ENCODE data around the gene PARG. TPM values are rescaled to one million over a fixed set of nuclear protein-coding genes. Genes with fewer than 3 reads are reported as not detected.
A peak's percentile ranks its signal among the peaks of the same experiment; 100 is the strongest.
"Not testable (repeated sequence)": the region's sequence is repeated elsewhere in the genome, so short reads cannot be mapped to it uniquely, and the experiment has no call there.

Gene PARG
- total RNA-seq, result 10.2 TPM

GRCh38 chr10:49941447-49942338 is at the start of gene PARG, which contains the start of gene TIMM23B:
TSS of gene PARG (minus strand) at chr10:49942027. CDS start at chr10:49941725, 302 bp downstream.
TSS of gene TIMM23B (plus strand) at chr10:49942053. CDS start at chr10:49942195, 142 bp downstream.
- ATAC-seq (peak; percentile 96), DNase-seq (ENCODE audit: low spot score) (peak; percentile 89)

GRCh38 chr10:49988376-49988775 is 46.5 kb upstream of the PARG start, which contains the start of gene AGAP6:
TSS of gene AGAP6 (plus strand) at chr10:49988406. CDS start at chr10:49988716, 310 bp downstream.
- DNase-seq (ENCODE audit: low spot score); ATAC-seq: not testable (repeated sequence)

GRCh38 chr10:49987207-49987606 is 45.4 kb upstream of the PARG start:
- not testable (repeated sequence) for ATAC-seq; DNase-seq (ENCODE audit: low spot score)

- not testable (repeated sequence) for DNase-seq (ENCODE audit: low spot score); ATAC-seq
These were observed 35.9 kb upstream of the PARG start for GRCh38 chr10:49977756-49978155.

- not testable (repeated sequence) for ATAC-seq; DNase-seq (ENCODE audit: low spot score)
These were observed 30.3 kb upstream of the PARG start for GRCh38 chr10:49972094-49972493.

GRCh38 chr10:49971466-49971865 is 29.6 kb upstream of the PARG start:
- DNase-seq (ENCODE audit: low spot score); ATAC-seq: not testable (repeated sequence)

GRCh38 chr10:49970331-49970857 is 28.6 kb upstream of the PARG start:
- not testable (repeated sequence) for DNase-seq (ENCODE audit: low spot score); ATAC-seq

- DNase-seq (ENCODE audit: low spot score), result not testable (repeated sequence)
- ATAC-seq, result peak; percentile 71
These were observed 11.3 kb upstream of the PARG start for GRCh38 chr10:49953122-49953521.

GRCh38 chr10:49952006-49952405 is 10.2 kb upstream of the PARG start:
- not testable (repeated sequence) for DNase-seq (ENCODE audit: low spot score); ATAC-seq

- not testable (repeated sequence) for DNase-seq (ENCODE audit: low spot score); ATAC-seq
These were observed 6.9 kb upstream of the PARG start for GRCh38 chr10:49948737-49949136.

GRCh38 chr10:49948142-49948541 is 6.3 kb upstream of the PARG start:
- not testable (repeated sequence) for DNase-seq (ENCODE audit: low spot score); ATAC-seq

GRCh38 chr10:49943607-49944006 is 1.8 kb upstream of the PARG start:
- not testable (repeated sequence) for DNase-seq (ENCODE audit: low spot score); ATAC-seq

GRCh38 chr10:49942339-49942705 is 495 bp upstream of the PARG start:
- peak; percentile 36 for ATAC-seq
- DNase-seq (ENCODE audit: low spot score), result not testable (repeated sequence)

- not testable (repeated sequence) for ATAC-seq; DNase-seq (ENCODE audit: low spot score)
These were observed 9.7 kb downstream of the PARG start for GRCh38 chr10:49931959-49932728.

GRCh38 chr10:49931276-49931675 is 10.6 kb downstream of the PARG start:
- ATAC-seq; DNase-seq (ENCODE audit: low spot score): not testable (repeated sequence)

GRCh38 chr10:49923572-49923971 is 18.3 kb downstream of the PARG start:
- not testable (repeated sequence) for ATAC-seq; DNase-seq (ENCODE audit: low spot score)

GRCh38 chr10:49922041-49922440 is 19.8 kb downstream of the PARG start:
- not testable (repeated sequence) for DNase-seq (ENCODE audit: low spot score); ATAC-seq

GRCh38 chr10:49917927-49918326 is 23.9 kb downstream of the PARG start:
- not testable (repeated sequence) for ATAC-seq; DNase-seq (ENCODE audit: low spot score)

- not testable (repeated sequence) for DNase-seq (ENCODE audit: low spot score); ATAC-seq
These were observed 25.4 kb downstream of the PARG start for GRCh38 chr10:49916451-49916850.

- not testable (repeated sequence) for ATAC-seq; DNase-seq (ENCODE audit: low spot score)
These were observed 31.5 kb downstream of the PARG start for GRCh38 chr10:49910295-49910694.
